ENCODE data around the gene SLC3A2. TPM values are rescaled to one million over a fixed set of nuclear protein-coding genes. Genes with fewer than 3 reads are reported as not detected.

SLC3A2 gene
- total and polyA plus RNA-seq, 11 donors: 26.6 to 103 (median 59.1) TPM

- Histone ChIP-seq H3K27ac (no peak overlapping the region), H3K27me3 (peaks cover 0 to 3% (median 0%) of the 10 kb centered on the region in 9 donors), H3K36me3 (no peaks in the 10 kb centered on the region), H3K4me3 (no peak overlapping the region), H3K4me1 (peaks cover 0 to 30% (median 12%) of the 10 kb centered on the region in 12 donors), H3K9me3 (no peaks in the 10 kb centered on the region)
- intact Hi-C loops (cut with DNase I): loop anchor here in 5 of 10 donors (5.0 to 10.0 kb wide), 4 partner anchors 70 to 310 kb away; no protein-coding TSS in a partner anchor
- TF ChIP-seq, protein P1, sequence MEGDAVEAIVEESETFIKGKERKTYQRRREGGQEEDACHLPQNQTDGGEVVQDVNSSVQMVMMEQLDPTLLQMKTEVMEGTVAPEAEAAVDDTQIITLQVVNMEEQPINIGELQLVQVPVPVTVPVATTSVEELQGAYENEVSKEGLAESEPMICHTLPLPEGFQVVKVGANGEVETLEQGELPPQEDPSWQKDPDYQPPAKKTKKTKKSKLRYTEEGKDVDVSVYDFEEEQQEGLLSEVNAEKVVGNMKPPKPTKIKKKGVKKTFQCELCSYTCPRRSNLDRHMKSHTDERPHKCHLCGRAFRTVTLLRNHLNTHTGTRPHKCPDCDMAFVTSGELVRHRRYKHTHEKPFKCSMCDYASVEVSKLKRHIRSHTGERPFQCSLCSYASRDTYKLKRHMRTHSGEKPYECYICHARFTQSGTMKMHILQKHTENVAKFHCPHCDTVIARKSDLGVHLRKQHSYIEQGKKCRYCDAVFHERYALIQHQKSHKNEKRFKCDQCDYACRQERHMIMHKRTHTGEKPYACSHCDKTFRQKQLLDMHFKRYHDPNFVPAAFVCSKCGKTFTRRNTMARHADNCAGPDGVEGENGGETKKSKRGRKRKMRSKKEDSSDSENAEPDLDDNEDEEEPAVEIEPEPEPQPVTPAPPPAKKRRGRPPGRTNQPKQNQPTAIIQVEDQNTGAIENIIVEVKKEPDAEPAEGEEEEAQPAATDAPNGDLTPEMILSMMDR (IDR thresholded peaks at IDR 0.05): no peak
- no peak for TF ChIP-seq POLR2A (IDR thresholded peaks at IDR 0.05)
- ATAC-seq (no peak), DNase-seq (no peak)
- 24 to 34% (median 29%) methylated on average over 3 of the region's 3 CpGs for WGBS, 4 donors
Observed at GRCh38 chr11:62905296-62905695, 24.6 kb downstream of the SLC3A2 start.

- TF ChIP-seq, protein P1 (IDR thresholded peaks at IDR 0.05): peak in 11 of 12 donors; percentile 94 to 99 (median 97)
- TF ChIP-seq POLR2A (IDR thresholded peaks at IDR 0.05): no peak
- intact Hi-C loops (cut with DNase I): loop anchor here (1.0 to 10.0 kb wide), 8 partner anchors 69 to 309 kb away; no protein-coding TSS in a partner anchor
- Histone ChIP-seq H3K27me3 (peaks cover 0 to 3% (median 0%) of the 10 kb centered on the region in 9 donors), H3K4me3 (no peak overlapping the region), H3K9me3 (no peaks in the 10 kb centered on the region), H3K27ac (no peak overlapping the region), H3K4me1 (peaks cover 0 to 30% (median 12%) of the 10 kb centered on the region in 12 donors), H3K36me3 (no peaks in the 10 kb centered on the region)
- DNase-seq: peak; percentile 66 to 85 (median 78)
- peak in 3 of 4 donors; percentile 78 to 82 (median 79) for ATAC-seq
- 18 to 22% (median 20%) methylated on average over 14 of the region's 14 CpGs for WGBS, 4 donors
Observed at GRCh38 chr11:62905927-62906531, 25.3 kb downstream of the SLC3A2 start.

GRCh38 chr11:62908468-62909072 lies 27.9 kb downstream of the SLC3A2 start:
- ATAC-seq: no peak
- intact Hi-C loops (cut with DNase I): loop anchor here in 6 of 10 donors (2.0 to 10.0 kb wide), 5 partner anchors 66 to 306 kb away; no protein-coding TSS in a partner anchor

More at GRCh38 chr11:62908468-62909072, 27.9 kb downstream of the SLC3A2 start:
- Histone ChIP-seq H3K4me3 (no peak overlapping the region), H3K27ac (peak overlapping the region in 10 of 12 donors; percentile 14 to 81 (median 32)), H3K4me1 (peaks cover 0 to 30% (median 12%) of the 10 kb centered on the region in 12 donors), H3K9me3 (no peaks in the 10 kb centered on the region), H3K27me3 (peaks cover 0 to 3% (median 0%) of the 10 kb centered on the region in 9 donors), H3K36me3 (no peaks in the 10 kb centered on the region)
- DNase-seq: no peak
- 54 to 65% (median 56%) methylated on average over 8 to 9 of the region's 9 CpGs for WGBS, 4 donors
- TF ChIP-seq, protein P1 (IDR thresholded peaks at IDR 0.05): no peak
- TF ChIP-seq POLR2A (IDR thresholded peaks at IDR 0.05): no peak
